Ecto neural progenitor cell (in vitro differentiated cells): ENCODE results near the gene MAD1L1.
"Not testable (repeated sequence)": the region's sequence is repeated elsewhere in the genome, so short reads cannot be mapped to it uniquely, and the experiment has no call there.

Source experiments
- DNase-seq: peaks from one replicate; pipeline ENCODE4 v3.0.0-alpha.2; 2018; ENCODE audit warnings: low spot score

MAD1L1 gene

GRCh38 chr7:1863091-1863900 lies 369.4 kb downstream of the MAD1L1 start:
- DNase-seq = no peak

GRCh38 chr7:1862560-1862959 lies 370.2 kb downstream of the MAD1L1 start:
- DNase-seq = no peak

DNA sequence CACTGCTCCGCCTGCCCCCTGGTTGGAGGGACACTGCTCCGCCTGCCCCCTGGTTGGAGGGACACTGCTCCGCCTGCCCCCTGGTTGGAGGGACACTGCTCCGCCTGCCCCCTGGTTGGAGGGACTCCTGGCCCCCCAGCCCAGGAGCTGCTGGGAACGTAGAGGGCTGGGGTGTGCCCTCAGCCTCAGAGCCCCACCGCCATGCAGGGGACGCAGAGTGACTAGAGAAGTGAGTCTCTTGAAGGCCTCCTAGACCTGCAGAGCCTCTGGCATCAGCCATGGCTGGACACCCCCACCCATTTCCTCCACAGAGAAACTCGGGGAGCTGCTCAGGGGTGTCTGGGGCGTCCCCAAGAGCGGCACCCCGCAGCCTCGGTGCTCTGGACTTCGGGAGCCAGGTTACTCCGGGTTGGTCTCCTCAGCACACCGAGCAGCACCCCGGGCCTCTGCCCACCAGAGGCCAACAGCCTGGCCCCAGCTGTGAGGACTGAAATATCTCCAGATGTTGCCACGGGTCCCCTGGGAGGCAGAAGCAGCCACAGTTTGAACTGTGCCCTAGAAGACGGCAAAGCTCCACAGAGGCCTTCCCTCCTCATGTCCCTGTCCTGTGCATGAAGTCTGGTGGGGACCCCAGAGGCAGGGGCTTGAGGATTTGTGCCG lies 370.8 kb downstream of the MAD1L1 start:
- DNase-seq = no peak

DNA sequence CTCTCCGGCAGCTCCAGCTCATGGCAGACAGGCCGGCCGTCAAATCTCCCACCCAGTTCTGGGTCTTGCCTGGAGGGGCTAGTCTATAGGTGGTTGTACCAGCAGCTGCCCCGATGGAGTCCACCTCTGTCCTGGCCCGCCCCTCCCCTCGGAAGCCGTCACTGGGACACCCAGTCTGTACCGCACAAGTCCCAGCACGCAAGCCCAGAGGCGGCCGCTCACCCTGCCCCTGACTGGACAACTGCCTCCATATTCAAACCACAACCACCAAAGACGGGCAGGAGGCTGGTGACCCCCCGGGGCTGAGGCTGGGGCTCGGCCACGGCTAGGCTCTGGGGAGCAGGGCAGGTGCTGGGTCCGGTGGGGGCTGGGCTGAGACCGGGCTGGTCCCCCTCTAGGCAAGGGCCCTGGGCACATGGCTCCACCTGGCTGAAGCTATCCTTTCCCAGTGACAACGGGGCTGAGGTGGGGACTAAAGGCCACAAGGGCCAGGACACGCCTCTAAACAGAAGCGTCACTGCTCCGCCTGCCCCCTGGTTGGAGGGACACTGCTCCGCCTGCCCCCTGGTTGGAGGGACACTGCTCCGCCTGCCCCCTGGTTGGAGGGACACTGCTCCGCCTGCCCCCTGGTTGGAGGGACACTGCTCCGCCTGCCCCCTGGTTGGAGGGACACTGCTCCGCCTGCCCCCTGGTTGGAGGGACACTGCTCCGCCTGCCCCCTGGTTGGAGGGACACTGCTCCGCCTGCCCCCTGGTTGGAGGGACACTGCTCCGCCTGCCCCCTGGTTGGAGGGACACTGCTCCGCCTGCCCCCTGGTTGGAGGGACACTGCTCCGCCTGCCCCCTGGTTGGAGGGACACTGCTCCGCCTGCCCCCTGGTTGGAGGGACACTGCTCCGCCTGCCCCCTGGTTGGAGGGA lies 371.6 kb downstream of the MAD1L1 start:
- not testable (repeated sequence) for DNase-seq

- no peak for DNase-seq
Observed at GRCh38 chr7:1859266-1860035, 373.3 kb downstream of the MAD1L1 start.

DNA sequence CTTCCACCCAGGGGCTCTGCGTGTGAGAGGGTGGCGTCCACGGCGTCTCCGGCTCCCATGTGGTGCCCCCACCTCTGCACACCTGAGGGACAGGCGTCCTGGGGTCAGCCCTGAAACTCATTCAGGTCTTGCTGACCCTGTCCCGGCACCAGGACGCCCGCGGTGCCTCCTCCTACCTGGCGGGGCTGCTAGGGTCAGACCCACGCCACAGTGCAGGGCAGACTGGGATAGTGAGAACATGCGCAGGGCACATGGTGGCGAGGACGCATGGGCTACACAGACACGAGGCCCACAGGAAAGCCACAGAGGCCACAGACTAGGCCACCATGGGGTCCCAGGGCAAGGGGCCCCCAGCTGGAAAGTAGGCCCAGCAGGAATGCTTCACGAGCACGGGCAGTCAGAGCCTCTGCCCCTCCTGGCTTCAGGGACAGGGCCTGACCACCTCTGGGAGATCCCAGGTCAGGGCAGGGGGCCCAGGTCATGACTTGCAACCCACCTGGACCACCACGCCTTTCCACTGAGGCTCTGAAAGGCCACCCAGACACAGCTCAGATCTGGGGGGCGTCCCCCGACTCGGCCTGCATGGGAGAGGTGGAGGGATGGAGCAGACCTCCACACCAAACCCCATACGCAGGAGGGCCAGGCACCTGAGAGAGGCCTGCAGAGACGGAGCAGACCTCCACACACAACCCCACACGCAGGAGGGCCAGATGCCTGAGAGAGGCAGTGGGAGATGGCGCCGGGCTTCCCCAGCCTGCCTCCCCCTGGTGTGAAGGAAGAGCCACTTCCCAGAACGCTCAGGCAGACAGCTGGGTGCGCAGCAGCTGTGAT lies 374.1 kb downstream of the MAD1L1 start:
- DNase-seq = no peak

GRCh38 chr7:1857487-1858421 lies 375.0 kb downstream of the MAD1L1 start:
- no peak for DNase-seq

DNA sequence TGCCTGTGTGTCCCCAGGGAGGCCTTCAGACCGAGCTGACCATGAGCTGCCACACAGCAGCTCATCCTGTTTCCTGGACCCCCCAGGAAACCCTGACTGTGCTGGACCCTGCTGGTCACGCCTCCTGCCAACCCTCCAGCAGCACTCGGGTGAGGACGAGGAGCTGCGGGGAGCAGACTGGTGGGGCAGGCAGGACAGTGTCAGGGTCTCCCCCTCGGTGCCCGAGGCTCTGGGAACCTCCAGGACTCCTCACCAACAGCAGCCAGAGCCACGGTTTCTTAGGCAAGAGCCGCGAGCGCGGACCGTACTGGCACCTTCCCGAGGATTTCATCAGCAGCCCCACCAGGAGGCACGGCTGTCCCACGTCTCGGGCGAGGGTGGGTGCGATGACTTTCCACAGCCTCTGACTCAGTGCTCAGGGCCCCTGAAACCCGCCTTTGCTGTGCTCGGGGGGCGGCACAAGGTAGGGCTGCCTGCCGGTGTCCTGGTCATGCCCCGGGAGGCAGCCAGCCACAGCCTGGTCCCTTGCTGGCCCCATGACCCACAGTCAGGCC lies 375.8 kb downstream of the MAD1L1 start:
- no peak for DNase-seq

DNA sequence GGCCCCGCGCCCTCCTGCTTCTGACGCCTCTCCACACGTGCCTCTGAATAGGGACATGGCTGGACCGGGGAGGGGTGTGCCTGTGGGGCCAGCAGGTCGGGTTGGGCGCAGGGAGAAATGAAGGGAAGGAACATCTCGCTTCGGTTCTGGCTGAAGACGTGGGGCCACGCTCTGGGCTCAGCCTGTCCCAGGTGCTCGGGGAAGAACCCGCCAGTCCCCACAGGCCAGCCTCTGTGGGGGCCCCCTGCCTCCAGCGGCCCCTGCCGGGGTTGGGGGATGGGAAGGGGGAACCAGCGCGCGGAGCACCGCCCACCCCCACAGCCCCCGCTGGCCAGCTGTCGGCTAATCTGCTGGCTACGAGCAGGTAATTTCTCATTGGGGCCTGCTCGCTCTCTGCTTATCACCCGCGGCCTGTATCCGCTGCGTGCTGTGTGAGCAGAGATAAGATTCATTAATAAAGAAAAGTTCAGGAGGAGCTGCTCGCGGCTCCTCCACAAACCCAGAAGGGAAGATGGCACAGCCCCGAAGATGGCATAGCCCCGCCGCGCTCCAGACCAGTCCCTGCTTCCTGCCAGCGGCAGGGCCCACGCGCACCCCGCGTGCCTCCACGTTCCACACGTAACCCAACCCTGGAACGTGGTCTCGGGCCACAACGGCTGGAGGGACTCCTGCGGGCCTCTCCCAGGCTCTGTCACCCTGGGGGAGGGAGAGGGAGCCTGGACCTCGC lies 376.4 kb downstream of the MAD1L1 start:
- DNase-seq = peak; percentile 46

DNA sequence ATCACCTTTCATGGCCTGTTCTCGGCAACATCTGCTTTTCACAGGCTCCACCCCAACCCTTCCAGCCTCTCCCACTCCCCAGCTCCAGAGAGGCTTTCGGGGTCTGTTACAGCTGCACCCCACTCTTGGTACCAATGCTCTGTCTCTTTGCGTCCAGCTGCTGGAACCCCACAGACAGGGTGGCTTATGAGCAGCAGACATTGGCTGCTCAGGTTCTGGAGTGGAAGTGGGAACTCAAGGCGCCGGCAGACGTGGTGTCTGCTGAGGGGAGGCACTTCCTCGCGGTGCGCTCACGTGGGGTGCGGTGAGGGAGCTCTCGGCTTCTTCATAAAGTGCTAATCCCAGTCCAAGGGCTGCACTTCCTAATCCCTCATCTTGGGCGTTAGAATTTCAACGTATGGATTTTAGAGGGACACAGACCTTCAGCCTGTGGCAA lies 377.0 kb downstream of the MAD1L1 start:
- no peak for DNase-seq

- DNase-seq = peak; percentile 46
Observed at GRCh38 chr7:1854866-1855724, 377.6 kb downstream of the MAD1L1 start.

- peak; percentile 37 for DNase-seq
Observed at GRCh38 chr7:1853986-1854865, 378.5 kb downstream of the MAD1L1 start.

- DNase-seq = peak; percentile 44
Observed at GRCh38 chr7:1853431-1853985, 379.2 kb downstream of the MAD1L1 start.

DNA sequence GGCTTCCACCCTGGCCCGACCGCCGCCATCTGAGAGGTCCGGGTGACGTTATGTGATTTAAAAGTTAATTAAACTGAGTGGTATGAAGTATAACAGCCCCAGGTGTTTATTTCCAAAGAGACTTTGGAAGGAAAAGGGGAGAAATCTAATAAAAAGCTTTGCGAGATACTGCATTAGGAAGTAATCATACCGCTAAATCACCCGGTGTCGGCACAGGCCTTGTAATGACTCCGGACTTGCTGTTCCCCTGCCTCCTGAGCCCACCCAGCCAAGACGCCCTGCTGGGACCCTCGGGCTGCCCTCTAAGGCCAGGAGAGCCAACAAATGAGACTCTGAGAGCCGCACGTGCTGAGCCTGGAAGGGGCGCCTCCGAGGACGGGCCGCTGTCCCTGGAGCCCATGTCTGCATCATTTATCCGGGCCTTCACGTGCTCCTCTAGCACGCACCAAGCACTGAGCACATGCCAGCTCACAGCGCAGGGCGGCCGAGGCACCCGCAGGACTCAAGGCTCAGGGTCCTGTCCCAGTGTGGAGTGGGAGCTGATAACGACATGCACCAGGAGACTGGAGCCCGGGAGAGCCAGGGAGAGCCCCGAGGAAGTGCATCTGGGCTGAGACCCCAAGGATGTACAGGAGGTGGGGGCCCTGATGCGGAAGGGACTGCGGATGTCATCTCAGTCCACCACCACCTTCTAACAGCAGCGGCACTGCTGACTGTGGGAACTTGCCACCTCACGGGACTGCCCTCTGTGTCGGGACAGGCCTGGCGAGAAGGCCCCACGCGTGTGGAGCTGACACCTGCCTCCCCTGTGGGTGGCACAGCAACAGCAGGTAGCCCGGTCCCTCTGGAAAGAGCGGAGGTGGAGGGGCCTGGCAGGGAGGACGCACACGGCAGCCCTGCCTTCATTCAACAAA lies 380.0 kb downstream of the MAD1L1 start:
- no peak for DNase-seq
